Panc1 (cell line): ENCODE data around the gene NDUFB6.
A peak's percentile ranks its signal among the peaks of the same experiment; 100 is the strongest.

ENCODE experiments used
- POLR2AphosphoS5 ChIP-seq: IDR thresholded peaks from 2 replicates; pipeline ENCODE4 v1.6.1; 2012; ENCODE audit warnings: mild to moderate bottlenecking, low read depth, low read length, moderate library complexity
- SIN3A ChIP-seq: IDR thresholded peaks from 2 replicates; pipeline ENCODE4 v1.6.1; 2012; ENCODE audit warnings: low read depth, mild to moderate bottlenecking, low read length, moderate library complexity, borderline replicate concordance; ENCODE audit not compliant: insufficient read depth
- TCF7L2 ChIP-seq: IDR thresholded peaks from 2 replicates; pipeline ENCODE4 v1.6.1; 2011; ENCODE audit warnings: mild to moderate bottlenecking, low read depth, low read length, inconsistent platforms
- TF ChIP-seq, protein P1 (sequence below): fragments of 450-650 bp; IDR thresholded peaks from 2 replicates; pipeline ENCODE4 v1.5.1; 2017; ENCODE audit warnings: mild to moderate bottlenecking
- TF ChIP-seq, protein P2 (sequence below), 2 experiments: IDR thresholded peaks; 2 replicates each; pipeline ENCODE4 v1.6.1; 2011 to 2012; ENCODE audit warnings: low read depth in 2 of 2, control low read depth in 1 of 2, low read length in 1 of 2, mild to moderate bottlenecking in 1 of 2, moderate library complexity in 1 of 2; ENCODE audit not compliant: insufficient read depth in 1 of 2

DNA sequence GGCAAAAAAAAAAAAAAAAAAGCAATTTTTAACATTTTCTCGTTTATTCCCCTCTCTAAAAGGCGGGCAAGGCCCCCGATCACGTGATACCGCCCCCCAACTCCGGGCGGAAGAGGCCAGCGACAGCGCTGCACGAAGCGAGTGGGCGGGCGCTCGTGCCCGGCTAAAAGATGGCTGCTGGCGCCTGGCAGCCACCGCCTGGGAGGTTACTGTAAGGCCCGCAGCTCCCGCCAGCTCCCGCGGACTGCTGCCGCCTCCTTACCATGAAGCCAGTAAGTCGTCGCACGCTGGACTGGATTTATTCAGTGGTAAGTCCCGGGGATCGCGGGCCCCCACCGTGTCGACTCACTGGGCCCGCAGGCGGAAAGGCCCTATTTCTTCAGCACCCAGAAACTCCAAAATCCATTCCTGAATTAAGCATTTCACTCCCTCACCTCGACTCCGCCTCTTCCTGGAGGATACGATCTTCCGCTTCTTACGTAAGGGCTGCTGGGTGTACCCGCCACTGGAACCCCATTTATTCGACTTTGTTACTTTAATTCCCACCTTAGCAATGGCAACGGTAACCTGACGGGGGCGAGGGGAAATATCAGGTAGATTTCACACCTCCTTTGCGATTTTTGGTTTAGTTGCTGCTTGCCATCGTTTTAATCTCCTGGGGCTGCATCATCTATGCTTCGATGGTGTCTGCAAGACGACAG, 20.6 kb downstream of the NDUFB6 start, which contains the start of the genes SMIM27 and TOPORS:
- TF ChIP-seq, protein P1, sequence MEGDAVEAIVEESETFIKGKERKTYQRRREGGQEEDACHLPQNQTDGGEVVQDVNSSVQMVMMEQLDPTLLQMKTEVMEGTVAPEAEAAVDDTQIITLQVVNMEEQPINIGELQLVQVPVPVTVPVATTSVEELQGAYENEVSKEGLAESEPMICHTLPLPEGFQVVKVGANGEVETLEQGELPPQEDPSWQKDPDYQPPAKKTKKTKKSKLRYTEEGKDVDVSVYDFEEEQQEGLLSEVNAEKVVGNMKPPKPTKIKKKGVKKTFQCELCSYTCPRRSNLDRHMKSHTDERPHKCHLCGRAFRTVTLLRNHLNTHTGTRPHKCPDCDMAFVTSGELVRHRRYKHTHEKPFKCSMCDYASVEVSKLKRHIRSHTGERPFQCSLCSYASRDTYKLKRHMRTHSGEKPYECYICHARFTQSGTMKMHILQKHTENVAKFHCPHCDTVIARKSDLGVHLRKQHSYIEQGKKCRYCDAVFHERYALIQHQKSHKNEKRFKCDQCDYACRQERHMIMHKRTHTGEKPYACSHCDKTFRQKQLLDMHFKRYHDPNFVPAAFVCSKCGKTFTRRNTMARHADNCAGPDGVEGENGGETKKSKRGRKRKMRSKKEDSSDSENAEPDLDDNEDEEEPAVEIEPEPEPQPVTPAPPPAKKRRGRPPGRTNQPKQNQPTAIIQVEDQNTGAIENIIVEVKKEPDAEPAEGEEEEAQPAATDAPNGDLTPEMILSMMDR, result no peak
- TF ChIP-seq POLR2AphosphoS5, result peak; percentile 96
- TF ChIP-seq SIN3A, result peak; percentile 74; the same call in 1 of the 2 replicates
- TF ChIP-seq, protein P2, sequence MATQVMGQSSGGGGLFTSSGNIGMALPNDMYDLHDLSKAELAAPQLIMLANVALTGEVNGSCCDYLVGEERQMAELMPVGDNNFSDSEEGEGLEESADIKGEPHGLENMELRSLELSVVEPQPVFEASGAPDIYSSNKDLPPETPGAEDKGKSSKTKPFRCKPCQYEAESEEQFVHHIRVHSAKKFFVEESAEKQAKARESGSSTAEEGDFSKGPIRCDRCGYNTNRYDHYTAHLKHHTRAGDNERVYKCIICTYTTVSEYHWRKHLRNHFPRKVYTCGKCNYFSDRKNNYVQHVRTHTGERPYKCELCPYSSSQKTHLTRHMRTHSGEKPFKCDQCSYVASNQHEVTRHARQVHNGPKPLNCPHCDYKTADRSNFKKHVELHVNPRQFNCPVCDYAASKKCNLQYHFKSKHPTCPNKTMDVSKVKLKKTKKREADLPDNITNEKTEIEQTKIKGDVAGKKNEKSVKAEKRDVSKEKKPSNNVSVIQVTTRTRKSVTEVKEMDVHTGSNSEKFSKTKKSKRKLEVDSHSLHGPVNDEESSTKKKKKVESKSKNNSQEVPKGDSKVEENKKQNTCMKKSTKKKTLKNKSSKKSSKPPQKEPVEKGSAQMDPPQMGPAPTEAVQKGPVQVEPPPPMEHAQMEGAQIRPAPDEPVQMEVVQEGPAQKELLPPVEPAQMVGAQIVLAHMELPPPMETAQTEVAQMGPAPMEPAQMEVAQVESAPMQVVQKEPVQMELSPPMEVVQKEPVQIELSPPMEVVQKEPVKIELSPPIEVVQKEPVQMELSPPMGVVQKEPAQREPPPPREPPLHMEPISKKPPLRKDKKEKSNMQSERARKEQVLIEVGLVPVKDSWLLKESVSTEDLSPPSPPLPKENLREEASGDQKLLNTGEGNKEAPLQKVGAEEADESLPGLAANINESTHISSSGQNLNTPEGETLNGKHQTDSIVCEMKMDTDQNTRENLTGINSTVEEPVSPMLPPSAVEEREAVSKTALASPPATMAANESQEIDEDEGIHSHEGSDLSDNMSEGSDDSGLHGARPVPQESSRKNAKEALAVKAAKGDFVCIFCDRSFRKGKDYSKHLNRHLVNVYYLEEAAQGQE (IDR thresholded peaks at IDR 0.05; ENCODE audit: insufficient read depth in 1 of 2, low read depth in 2 of 2, low read length in 1 of 2), result peak; percentile 28 to 42; a peak in 1 of 4 replicates
- TF ChIP-seq TCF7L2, result no peak
